Mononuclear cell (primary cell): ENCODE data around the gene WASF2. TPM values are rescaled to one million over a fixed set of nuclear protein-coding genes. Genes with fewer than 3 reads are reported as not detected.

Experiments
- H3K27me3 ChIP-seq: 2 replicates; pipeline ENCODE4 v1.6.0; 2011; ENCODE audit warnings: low read length, control low read depth; ENCODE audit not compliant: insufficient read depth
- H3K4me1 ChIP-seq: 2 replicates; pipeline ENCODE4 v1.5.1; 2011; ENCODE audit warnings: mild to moderate bottlenecking, low read length, control low read depth; ENCODE audit not compliant: insufficient read depth
- H3K4me3 ChIP-seq: 2 replicates; pipeline ENCODE4 v1.5.1; 2011; ENCODE audit warnings: mild to moderate bottlenecking, low read length, moderate library complexity
- H3K9me3 ChIP-seq: 2 replicates; pipeline ENCODE4 v1.5.1; 2011; ENCODE audit warnings: low read depth, mild to moderate bottlenecking, control low read depth, low read length
- total RNA-seq: library from RNA; depleted of rRNA; stranded (reverse); fragments of >200 nt; gene quantifications from one replicate; pipeline ENCODE4 v1.2.3, GENCODE V29; 2012

WASF2 gene
- total RNA-seq, 1 donor = 29.4 TPM

GRCh38 chr1:27400082-27400962 is 89.6 kb downstream of the WASF2 start:
- no peaks in the 10 kb centered on the region for H3K9me3 ChIP-seq
- no peak overlapping the region for H3K4me3 ChIP-seq

GRCh38 chr1:27399251-27400025 is 90.5 kb downstream of the WASF2 start:
- no peaks in the 10 kb centered on the region for H3K27me3 ChIP-seq

More at GRCh38 chr1:27400082-27400962, 89.6 kb downstream of the WASF2 start:
- peaks cover 30% of the 10 kb centered on the region for H3K4me1 ChIP-seq
- no peaks in the 10 kb centered on the region for H3K27me3 ChIP-seq

GRCh38 chr1:27398405-27399149 is 91.4 kb downstream of the WASF2 start:
- Histone ChIP-seq H3K4me1 (peaks cover 28% of the 10 kb centered on the region), H3K9me3 (no peaks in the 10 kb centered on the region), H3K27me3 (no peaks in the 10 kb centered on the region)

More at GRCh38 chr1:27399251-27400025, 90.5 kb downstream of the WASF2 start:
- Histone ChIP-seq H3K4me1 (peaks cover 36% of the 10 kb centered on the region), H3K4me3 (no peak overlapping the region), H3K9me3 (no peaks in the 10 kb centered on the region)

GRCh38 chr1:27397749-27398148 is 92.2 kb downstream of the WASF2 start:
- Histone ChIP-seq H3K27me3 (no peaks in the 10 kb centered on the region), H3K9me3 (no peaks in the 10 kb centered on the region), H3K4me1 (peaks cover 22% of the 10 kb centered on the region), H3K4me3 (no peak overlapping the region)

More at GRCh38 chr1:27398405-27399149, 91.4 kb downstream of the WASF2 start:
- no peak overlapping the region for H3K4me3 ChIP-seq

- Histone ChIP-seq H3K27me3 (no peaks in the 10 kb centered on the region), H3K4me3 (no peak overlapping the region), H3K9me3 (no peaks in the 10 kb centered on the region), H3K4me1 (peaks cover 22% of the 10 kb centered on the region)
Observed at GRCh38 chr1:27397110-27397509, 92.9 kb downstream of the WASF2 start.

GRCh38 chr1:27395441-27396195 is 94.3 kb downstream of the WASF2 start:
- Histone ChIP-seq H3K27me3 (no peaks in the 10 kb centered on the region), H3K9me3 (no peaks in the 10 kb centered on the region), H3K4me3 (no peak overlapping the region), H3K4me1 (peaks cover 25% of the 10 kb centered on the region)

GRCh38 chr1:27394925-27395324 is 95.0 kb downstream of the WASF2 start:
- Histone ChIP-seq H3K4me1 (peaks cover 25% of the 10 kb centered on the region), H3K4me3 (no peak overlapping the region), H3K27me3 (no peaks in the 10 kb centered on the region), H3K9me3 (no peaks in the 10 kb centered on the region)

GRCh38 chr1:27394282-27394658 is 95.7 kb downstream of the WASF2 start:
- Histone ChIP-seq H3K9me3 (no peaks in the 10 kb centered on the region), H3K4me1 (peaks cover 25% of the 10 kb centered on the region), H3K4me3 (no peak overlapping the region), H3K27me3 (no peaks in the 10 kb centered on the region)

- Histone ChIP-seq H3K4me3 (no peak overlapping the region), H3K9me3 (no peaks in the 10 kb centered on the region), H3K4me1 (peaks cover 25% of the 10 kb centered on the region), H3K27me3 (no peaks in the 10 kb centered on the region)
Observed at GRCh38 chr1:27393641-27394281, 96.2 kb downstream of the WASF2 start.

- H3K4me3 ChIP-seq = peak overlapping the region; percentile 22
- H3K27me3 ChIP-seq = no peaks in the 10 kb centered on the region
- H3K9me3 ChIP-seq = no peaks in the 10 kb centered on the region
- peaks cover 25% of the 10 kb centered on the region for H3K4me1 ChIP-seq
Observed at GRCh38 chr1:27392778-27393635, 97.0 kb downstream of the WASF2 start.

GRCh38 chr1:27392096-27392777 is 97.7 kb downstream of the WASF2 start, which contains the start of gene GPR3:
GPR3 (plus strand) TSS chr1:27392622; CDS start chr1:27393799, 1,177 bp downstream.
- peaks cover 25% of the 10 kb centered on the region for H3K4me1 ChIP-seq
- H3K4me3 ChIP-seq = peak within 1 kb of the TSS; percentile 22
- no peaks in the 10 kb centered on the region for H3K9me3 ChIP-seq
- no peaks in the 10 kb centered on the region for H3K27me3 ChIP-seq

- H3K9me3 ChIP-seq = no peaks in the 10 kb centered on the region
- H3K27me3 ChIP-seq = no peaks in the 10 kb centered on the region
- peaks cover 25% of the 10 kb centered on the region for H3K4me1 ChIP-seq
- no peak overlapping the region for H3K4me3 ChIP-seq
Observed at GRCh38 chr1:27391511-27392095, 98.4 kb downstream of the WASF2 start.
